Inflammatory macrophage treated with lipopolysaccharide for 4 hours (primary cell): ENCODE results near the gene NR6A1.
A peak's percentile ranks its signal among the peaks of the same experiment; 100 is the strongest.
"Not testable (repeated sequence)": the region's sequence is repeated elsewhere in the genome, so short reads cannot be mapped to it uniquely, and the experiment has no call there.

Experiments
- DNase-seq: peaks from one replicate; pipeline ENCODE4 v3.0.0-alpha.2; 2020

NR6A1 gene

DNA sequence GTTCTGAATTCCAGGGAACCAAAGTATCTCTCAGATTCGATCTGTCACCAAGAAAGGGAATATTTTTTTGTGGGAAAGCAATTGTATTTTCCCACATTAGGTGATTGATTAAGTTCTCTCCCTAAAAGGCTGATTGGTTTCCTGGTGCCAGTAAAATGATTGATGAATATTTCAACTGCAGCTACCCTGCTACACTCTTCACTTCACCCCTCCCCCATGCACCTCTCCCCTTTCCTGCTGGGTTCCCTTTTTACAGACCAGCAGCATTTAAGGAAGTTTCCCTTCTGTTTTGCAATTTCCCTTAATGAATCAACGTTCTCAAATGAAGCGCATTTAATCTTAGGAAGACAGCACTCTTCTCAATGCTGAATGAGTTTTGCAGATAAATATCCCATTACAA lies 13.1 kb downstream of the NR6A1 start:
- peak; percentile 88 for DNase-seq

DNA sequence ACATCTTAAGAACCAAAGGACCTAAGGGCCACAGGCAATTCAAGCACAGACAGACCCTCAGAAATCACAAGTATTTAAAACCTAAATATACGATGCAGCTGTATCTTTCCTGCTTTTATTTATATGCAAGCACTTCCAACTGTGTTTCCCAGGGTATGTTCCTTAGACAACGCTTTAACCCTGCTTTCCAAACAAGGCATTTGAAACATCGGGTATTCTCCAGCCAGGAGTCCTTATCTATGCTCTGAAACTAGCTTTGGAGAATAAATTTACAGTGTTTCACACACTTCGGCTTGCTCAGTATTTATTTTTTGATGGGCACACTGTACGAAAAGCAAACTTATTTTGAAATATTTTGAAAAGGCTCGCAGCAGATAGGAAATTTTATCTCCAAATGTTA lies 13.5 kb downstream of the NR6A1 start:
- DNase-seq, result no peak

DNA sequence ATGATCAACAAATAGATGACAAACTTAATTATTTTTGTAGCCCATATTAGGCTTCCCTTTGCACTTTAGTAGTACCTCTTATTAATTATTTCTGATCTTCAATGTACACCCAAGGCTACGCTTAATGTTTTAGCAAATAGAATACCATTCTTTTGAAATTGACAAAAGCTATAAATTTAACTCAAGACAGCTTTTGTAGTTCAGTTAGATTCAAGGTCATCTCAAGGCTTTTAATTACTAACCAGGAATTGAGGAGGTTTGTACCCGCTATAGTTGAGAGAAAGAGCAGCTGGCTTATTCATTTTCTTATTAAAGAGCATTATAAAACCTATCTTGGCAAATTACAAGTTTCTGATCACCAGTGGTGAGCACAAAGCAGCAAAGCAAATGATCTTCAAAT lies 15.1 kb downstream of the NR6A1 start:
- DNase-seq, result no peak

DNA sequence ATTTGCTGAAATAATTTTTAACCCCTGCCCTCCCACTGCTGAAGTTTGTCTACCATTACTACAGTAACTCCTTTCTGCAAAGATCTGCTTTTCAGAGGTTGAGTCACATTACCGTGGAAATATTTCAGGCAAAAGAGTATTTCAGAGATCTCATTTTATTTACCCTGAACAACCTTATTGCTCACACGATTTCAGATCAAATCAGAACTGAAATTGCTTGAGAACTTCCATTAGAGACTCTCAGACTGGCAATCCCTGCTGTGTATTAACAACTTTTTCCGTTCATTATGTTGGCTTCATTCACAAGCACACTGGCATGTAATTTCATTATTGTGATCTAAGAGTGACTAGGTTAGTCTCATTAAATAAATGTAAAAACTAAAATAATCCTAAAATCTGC lies 16.1 kb downstream of the NR6A1 start:
- no peak for DNase-seq

- DNase-seq, result no peak
Measured at GRCh38 chr9:124754289-124754688, 16.8 kb downstream of the NR6A1 start.

- DNase-seq, result no peak
Measured at GRCh38 chr9:124752967-124753366, 18.1 kb downstream of the NR6A1 start.

- DNase-seq, result no peak
Measured at GRCh38 chr9:124749781-124750180, 21.3 kb downstream of the NR6A1 start.

GRCh38 chr9:124749284-124749683 lies 21.8 kb downstream of the NR6A1 start:
- DNase-seq, result no peak

- no peak for DNase-seq
Measured at GRCh38 chr9:124747065-124747464, 24.0 kb downstream of the NR6A1 start.

DNA sequence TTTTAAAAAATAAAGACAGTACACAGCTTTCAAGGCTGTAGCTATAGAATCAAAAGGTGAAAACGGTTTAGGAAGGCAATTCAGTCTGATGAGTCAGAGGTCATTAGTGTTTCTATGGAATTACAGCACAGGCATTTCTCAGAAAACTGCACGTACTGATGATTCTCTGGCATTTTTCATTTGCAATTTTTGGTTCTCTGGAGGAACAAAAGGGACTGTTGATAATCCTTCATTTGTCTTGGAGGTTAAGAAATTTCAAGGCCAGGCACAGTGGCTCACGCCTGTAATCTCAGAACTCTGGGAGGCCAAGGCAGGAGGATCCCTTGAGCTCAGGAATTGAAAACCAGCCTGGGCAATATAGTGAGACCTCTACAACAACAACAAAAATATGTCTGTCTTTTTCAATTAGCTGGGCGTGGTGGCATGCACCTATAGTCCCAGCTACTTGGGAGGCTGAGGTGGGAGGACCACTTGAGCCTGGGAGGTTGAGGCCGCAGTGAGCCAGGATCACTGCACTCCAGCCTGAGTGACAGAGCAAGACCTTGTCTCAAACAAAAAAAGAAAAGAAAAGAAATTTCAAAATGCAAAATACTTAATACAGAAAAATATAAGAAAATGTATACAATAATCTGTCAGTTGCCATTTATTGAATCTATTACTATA lies 27.3 kb downstream of the NR6A1 start:
- DNase-seq, result no peak

GRCh38 chr9:124742940-124743339 lies 28.2 kb downstream of the NR6A1 start:
- no peak for DNase-seq

DNA sequence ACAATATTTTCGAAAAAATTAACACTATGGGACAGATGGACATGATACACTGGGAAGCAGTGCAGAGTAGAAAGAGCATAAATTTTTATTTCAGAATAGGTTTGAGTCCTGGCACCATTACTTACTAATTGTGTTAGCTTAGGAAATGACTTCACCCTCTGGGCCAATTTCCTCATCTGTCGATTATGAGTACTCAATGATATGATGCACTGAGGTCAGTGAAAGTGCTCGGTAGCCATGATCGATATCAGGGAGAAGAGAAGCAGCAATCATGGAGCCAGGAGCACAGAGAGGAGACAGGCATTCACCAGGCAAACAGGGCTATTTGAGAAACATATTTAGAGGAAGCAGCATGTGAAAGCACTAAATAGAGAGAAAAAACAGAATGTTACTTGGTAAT lies 29.4 kb downstream of the NR6A1 start:
- DNase-seq, result peak; percentile 48

- no peak for DNase-seq
Measured at GRCh38 chr9:124741149-124741548, 30.0 kb downstream of the NR6A1 start.

GRCh38 chr9:124739360-124739759 lies 31.8 kb downstream of the NR6A1 start:
- DNase-seq, result no peak

DNA sequence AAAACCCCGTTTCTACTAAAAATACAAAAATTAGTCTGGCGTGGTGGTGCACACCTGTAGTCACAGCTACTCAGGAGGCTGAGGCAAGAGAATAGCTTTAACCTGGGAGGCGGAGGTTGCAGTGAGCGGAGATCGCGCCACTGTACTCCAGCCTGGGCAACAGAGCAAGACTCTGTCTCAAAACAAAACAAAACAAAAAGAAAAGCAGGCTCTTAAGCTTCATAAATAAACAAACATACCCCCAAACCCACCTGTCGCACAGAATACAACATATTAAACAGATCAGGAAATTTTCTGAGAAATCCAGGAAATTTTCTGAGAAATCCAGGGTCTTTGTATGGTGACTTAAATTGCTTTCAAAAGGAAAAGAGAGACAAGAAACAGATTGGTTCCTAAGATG lies 33.0 kb downstream of the NR6A1 start:
- not testable (repeated sequence) for DNase-seq

DNA sequence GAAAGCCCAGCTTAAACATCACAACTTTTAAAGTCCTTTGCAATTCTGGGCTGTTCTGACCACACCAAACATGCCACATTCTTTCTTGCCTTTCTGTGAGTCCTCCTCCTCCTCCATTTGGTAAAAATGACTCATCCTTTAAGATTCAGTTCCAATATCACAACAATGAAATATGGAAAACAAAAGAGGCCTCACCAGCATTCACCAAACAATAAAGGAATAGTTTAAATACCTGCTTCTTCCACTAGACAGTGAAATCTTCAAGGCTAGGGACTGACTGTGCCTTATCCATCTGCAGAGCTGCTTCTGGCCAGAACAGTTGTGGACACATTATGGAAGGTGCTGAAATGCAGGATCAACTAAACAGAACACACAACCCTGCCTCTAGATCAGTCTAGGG lies 36.0 kb downstream of the NR6A1 start:
- peak; percentile 26 for DNase-seq

- DNase-seq, result not testable (repeated sequence)
Measured at GRCh38 chr9:124734741-124735083, 36.4 kb downstream of the NR6A1 start.

DNA sequence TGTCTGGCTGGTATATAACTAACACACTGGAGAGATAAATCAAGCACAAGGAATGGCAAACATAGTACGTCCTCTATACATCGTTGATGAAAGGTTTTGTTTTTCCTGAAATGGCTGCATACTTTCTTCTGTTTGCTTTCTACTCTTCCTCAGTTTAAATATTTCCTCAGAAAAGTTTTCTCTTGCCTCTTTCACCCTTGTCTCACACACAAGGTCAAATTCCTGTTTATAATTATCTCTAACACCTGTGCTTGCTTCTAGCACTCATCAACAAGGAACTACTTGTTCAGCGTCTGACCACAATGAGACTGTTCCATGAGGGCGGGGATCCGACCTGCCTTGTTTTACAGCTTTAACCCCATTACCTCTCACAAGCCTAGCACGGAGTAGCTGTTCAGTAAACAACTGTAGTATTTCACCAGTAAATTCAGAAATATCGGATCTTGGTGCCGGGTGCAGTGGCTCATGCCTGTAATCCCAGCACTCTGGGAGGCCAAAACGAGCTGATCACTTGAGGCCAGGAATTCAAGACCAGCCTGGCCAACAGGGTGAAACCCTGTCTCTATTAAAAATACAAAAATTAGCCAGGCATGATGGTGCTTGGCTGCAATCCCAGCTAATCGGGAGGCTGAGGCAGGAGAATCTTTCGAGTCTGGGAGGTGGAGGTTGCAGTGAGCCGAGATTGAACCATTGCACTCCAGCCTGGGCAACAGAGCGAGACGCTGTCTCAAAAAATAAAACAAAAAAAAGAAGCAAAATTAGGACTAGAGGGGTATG lies 37.0 kb downstream of the NR6A1 start:
- no peak for DNase-seq

DNA sequence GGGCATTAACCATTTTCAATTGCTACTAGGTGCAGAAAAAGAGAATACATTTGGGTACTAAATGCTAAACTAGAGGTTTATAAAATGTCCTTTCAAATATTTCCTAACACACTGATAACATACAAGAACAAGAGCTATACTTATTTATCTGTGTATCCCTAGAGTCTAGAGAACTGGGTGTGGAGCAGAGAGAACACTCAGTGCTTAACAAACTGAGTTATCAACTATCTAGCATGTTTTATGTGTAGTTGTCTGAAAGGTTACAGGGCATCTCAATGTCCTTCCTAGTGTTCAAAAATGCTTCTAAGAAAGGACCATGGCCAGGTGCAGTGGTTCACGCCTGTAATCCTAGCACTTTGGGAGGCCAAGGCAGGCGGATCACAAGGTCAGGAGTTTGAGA lies 40.3 kb downstream of the NR6A1 start:
- DNase-seq, result no peak

DNA sequence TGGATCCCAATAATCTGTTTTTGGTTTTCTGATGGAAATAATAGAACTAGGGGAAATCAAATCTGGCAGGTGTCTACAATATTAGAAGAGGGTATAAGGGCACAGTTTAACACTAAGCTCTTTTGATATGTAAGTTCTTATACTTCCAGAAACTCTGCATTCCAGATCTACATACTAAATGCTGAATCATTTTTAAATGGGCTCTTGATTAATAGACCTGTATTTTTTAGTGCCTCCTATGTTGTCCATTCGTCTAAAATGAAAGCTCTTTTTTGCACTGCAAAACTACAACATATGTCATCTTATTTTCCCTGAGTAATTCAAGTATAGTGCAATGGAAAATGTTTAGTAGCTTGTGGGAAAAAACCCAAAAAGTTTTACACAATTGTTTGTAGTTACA lies 44.2 kb downstream of the NR6A1 start:
- DNase-seq, result no peak

DNA sequence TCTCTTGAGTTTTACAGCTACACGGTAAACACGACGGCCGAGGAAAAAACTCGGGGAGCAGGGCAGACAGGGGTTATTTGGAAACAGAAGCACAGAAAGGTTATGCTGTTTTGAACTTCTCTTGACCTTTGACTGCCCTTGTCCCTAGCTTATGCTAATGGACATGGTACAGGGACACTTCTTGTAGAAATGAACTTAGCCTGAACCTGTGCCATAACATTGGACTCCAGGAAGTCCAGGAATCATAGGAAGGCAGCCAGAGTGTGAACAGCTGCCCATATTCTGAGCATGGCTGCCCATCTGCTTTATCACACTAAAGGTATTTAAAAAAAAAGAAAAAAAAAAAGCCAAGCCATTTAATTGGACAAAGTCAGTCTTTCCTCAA lies 46.1 kb downstream of the NR6A1 start:
- no peak for DNase-seq

- DNase-seq, result no peak
Measured at GRCh38 chr9:124724415-124725067, 46.6 kb downstream of the NR6A1 start.

- no peak for DNase-seq
Measured at GRCh38 chr9:124723352-124723751, 47.8 kb downstream of the NR6A1 start.
